Naive thymus-derived CD4-positive, alpha-beta T cell (primary cell): ENCODE measurements around the gene ERGIC1. TPM values are rescaled to one million over a fixed set of nuclear protein-coding genes. Genes with fewer than 3 reads are reported as not detected.
A peak's percentile ranks its signal among the peaks of the same experiment; 100 is the strongest.

Experiments
- ATAC-seq: fragments of 150-1000 bp; cut with Tn5 transposase; 2 replicates; pipeline ENCODE4 v1.10.0; 2021; ENCODE audit warnings: mild to moderate bottlenecking, moderate library complexity
- CTCF ChIA-PET: fragments of 350-600 bp; sonication (Branson Sonifier 250); formaldehyde crosslinking; loops from one replicate; lab custom pipeline; 2021; ENCODE audit warnings: antibody characterized with exemption; lab: Charles Lee
- POLR2A ChIA-PET: fragments of 350-600 bp; sonication (Branson Sonifier 250); formaldehyde crosslinking; loops from one replicate; lab custom pipeline; 2021; ENCODE audit warnings: antibody characterized with exemption, inconsistent platforms; lab: Charles Lee
- DNase-seq, 9 donors: peaks; one replicate each; pipeline versions ENCODE4 v3.0.0 to v3.0.0-alpha.2; 2020 to 2022; ENCODE audit warnings: mixed read lengths in 1 of 9
- H3K27ac ChIP-seq: one replicate; pipeline ENCODE4 v1.7.0; 2013; ENCODE audit warnings: mild to moderate bottlenecking, low read depth, low read length, moderate library complexity
- H3K27me3 ChIP-seq, 2 donors: one replicate each; pipeline ENCODE4 v1.7.0; 2013; ENCODE audit warnings: low read length in 2 of 2, mild to moderate bottlenecking in 2 of 2, moderate library complexity in 2 of 2; ENCODE audit not compliant: control insufficient read depth in 2 of 2, insufficient read depth in 2 of 2
- H3K36me3 ChIP-seq, 3 experiments: 1 replicate in 2 of 3; 2 replicates in 1 of 3; pipeline ENCODE4 v1.7.0; 2013; ENCODE audit warnings: low read length in 3 of 3, mild to moderate bottlenecking in 3 of 3, moderate library complexity in 1 of 3; ENCODE audit not compliant: insufficient read depth in 3 of 3, control insufficient read depth in 2 of 3
- H3K4me1 ChIP-seq, 2 donors: one replicate each; pipeline ENCODE4 v1.7.0; 2013; ENCODE audit warnings: low read length in 2 of 2, mild to moderate bottlenecking in 2 of 2, moderate library complexity in 1 of 2; ENCODE audit not compliant: control insufficient read depth in 2 of 2, insufficient read depth in 2 of 2
- H3K4me3 ChIP-seq: 2 replicates; pipeline ENCODE4 v1.7.0; 2013; ENCODE audit warnings: mild to moderate bottlenecking, low read length
- H3K9me3 ChIP-seq, 3 experiments: 1 replicate in 2 of 3; 2 replicates in 1 of 3; pipeline ENCODE4 v1.7.0; 2013; ENCODE audit warnings: low read length in 3 of 3; ENCODE audit not compliant: control insufficient read depth in 2 of 3
- H3K27ac Mint-ChIP-seq, 9 donors: one replicate each; pipeline ENCODE4 v1.8.0; 2020 to 2022; ENCODE audit warnings: mixed read lengths in 9 of 9, mild to moderate bottlenecking in 8 of 9, moderate library complexity in 5 of 9, inconsistent platforms in 2 of 9
- H3K27me3 Mint-ChIP-seq, 5 donors: one replicate each; pipeline ENCODE4 v1.8.0; 2021 to 2022; ENCODE audit warnings: mixed read lengths in 5 of 5, mild to moderate bottlenecking in 1 of 5
- H3K36me3 Mint-ChIP-seq, 5 donors: one replicate each; pipeline ENCODE4 v1.8.0; 2020 to 2022; ENCODE audit warnings: mixed read lengths in 5 of 5, mild to moderate bottlenecking in 3 of 5, inconsistent platforms in 1 of 5
- H3K4me1 Mint-ChIP-seq, 7 donors: one replicate each; pipeline ENCODE4 v1.8.0; 2020 to 2022; ENCODE audit warnings: mixed read lengths in 7 of 7, mild to moderate bottlenecking in 3 of 7, inconsistent platforms in 1 of 7
- H3K4me3 Mint-ChIP-seq, 10 donors: one replicate each; pipeline ENCODE4 v1.8.0; 2020 to 2022; ENCODE audit warnings: mild to moderate bottlenecking in 10 of 10, mixed read lengths in 10 of 10, moderate library complexity in 6 of 10, inconsistent platforms in 2 of 10
- H3K9me3 Mint-ChIP-seq, 11 donors: one replicate each; pipeline ENCODE4 v1.8.0; 2020 to 2022; ENCODE audit warnings: mixed read lengths in 11 of 11, mild to moderate bottlenecking in 4 of 11, inconsistent platforms in 1 of 11, moderate library complexity in 1 of 11
- intact Hi-C, 2 donors: fragments of 100-400 bp; cut with micrococcal nuclease; formaldehyde crosslinking; loops; one replicate each; pipeline ENCODE4 v1.15.1; 2023
- polyA plus RNA-seq, 2 donors: library from polyadenylated mRNA; unstranded; fragments of 300-500 nt; fragmentation: Illumina TruSeq; gene quantifications; one replicate each; pipeline ENCODE4 v1.2.3, GENCODE V29; 2021
- total RNA-seq, 6 experiments: library from RNA in 5 of 6; stranded (reverse) in 5 of 6; gene quantifications; 1 replicate in 5 of 6; 2 replicates in 1 of 6; pipeline ENCODE4 v1.2.3 and lab custom pipeline; 2021 to 2026

Gene ERGIC1
- total and polyA plus RNA-seq, 7 experiments from 2014 or later = 18.3 to 71.3 (median 50.0) TPM

GRCh38 chr5:172853355-172853975 lies 19.4 kb downstream of the ERGIC1 start:
- no peak for ATAC-seq
- Mint-ChIP-seq H3K27me3 (no peaks in the 10 kb centered on the region), H3K4me3 (no peak overlapping the region), H3K27ac (peak overlapping the region in 4 of 9 donors; percentile 41 to 69 (median 58)), H3K4me1 (peaks cover 32 to 72% (median 62%) of the 10 kb centered on the region in 7 donors), H3K36me3 (peaks cover 0 to 16% (median 8%) of the 10 kb centered on the region in 5 donors), H3K9me3 (no peaks in the 10 kb centered on the region)
- ChIA-PET POLR2A (no interaction called here), CTCF (no interaction called here)
- Histone ChIP-seq H3K4me1 (peaks cover 11 to 17% of the 10 kb centered on the region in 2 donors), H3K27ac (no peak overlapping the region), H3K4me3 (no peak overlapping the region), H3K27me3 (no peaks in the 10 kb centered on the region), H3K9me3 (no peaks in the 10 kb centered on the region), H3K36me3 (no peaks in the 10 kb centered on the region)
- intact Hi-C loops = no loop called here
- no peak for DNase-seq

DNA sequence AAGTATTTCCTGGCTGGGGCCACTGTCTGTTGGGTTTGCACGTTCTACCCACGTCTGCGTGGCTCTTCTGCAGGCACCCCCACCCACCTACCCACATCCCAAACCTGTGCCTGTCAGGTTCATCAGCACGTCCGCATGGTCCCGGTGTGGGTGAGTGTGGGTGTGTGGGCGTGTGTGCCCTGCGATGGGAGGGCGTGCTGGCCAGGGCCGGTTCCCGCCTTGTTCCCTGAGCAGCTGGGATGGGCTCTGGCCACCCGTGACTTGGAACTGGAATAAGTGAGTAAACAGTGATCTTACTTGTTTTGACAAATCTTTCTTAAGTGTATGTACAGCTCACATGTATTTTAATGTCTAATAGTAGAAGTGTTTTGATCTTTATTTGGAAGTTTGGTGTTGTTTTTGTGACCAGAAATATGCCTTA lies 20.4 kb downstream of the ERGIC1 start:
- H3K4me1 Mint-ChIP-seq = peaks cover 23 to 62% (median 56%) of the 10 kb centered on the region in 7 donors
- Histone ChIP-seq H3K27me3 (no peaks in the 10 kb centered on the region), H3K4me1 (peaks cover 11 to 17% of the 10 kb centered on the region in 2 donors), H3K4me3 (no peak overlapping the region), H3K36me3 (no peaks in the 10 kb centered on the region), H3K27ac (no peak overlapping the region), H3K9me3 (no peaks in the 10 kb centered on the region)
- ATAC-seq (peak; percentile 66), DNase-seq (peak in 4 of 9 donors; percentile 16 to 28 (median 24))
- H3K9me3 Mint-ChIP-seq = no peaks in the 10 kb centered on the region
- POLR2A ChIA-PET = no interaction called here
- H3K4me3 Mint-ChIP-seq = peak overlapping the region in 2 of 10 donors; percentile 8 to 21
- no peaks in the 10 kb centered on the region for H3K27me3 Mint-ChIP-seq
- H3K36me3 Mint-ChIP-seq = peaks cover 0 to 16% (median 8%) of the 10 kb centered on the region in 5 donors
- intact Hi-C loops = no loop called here
- H3K27ac Mint-ChIP-seq = peak overlapping the region; percentile 16 to 84 (median 60)
- CTCF ChIA-PET = no interaction called here

DNA sequence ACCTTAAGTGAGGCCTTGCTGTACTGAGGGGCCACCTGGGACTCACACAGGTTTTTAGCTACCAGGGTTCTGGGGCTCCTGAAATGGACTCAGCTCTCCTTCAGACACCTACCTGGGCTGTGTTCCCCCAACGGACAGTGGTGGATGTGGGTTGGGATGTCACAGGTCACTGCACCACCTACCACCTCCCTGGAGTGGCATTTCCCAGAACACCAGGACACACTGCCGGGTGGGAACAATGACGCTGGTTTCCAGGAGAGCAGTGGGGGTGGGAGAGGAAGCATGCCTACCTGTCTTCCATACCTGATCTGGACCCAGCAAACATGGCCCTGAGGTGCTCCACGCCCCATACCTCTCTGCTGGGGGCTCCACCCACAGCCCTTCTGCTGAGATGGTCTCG lies 20.9 kb downstream of the ERGIC1 start:
- peak overlapping the region in 8 of 9 donors; percentile 16 to 84 (median 60) for H3K27ac Mint-ChIP-seq
- intact Hi-C loops = no loop called here
- ATAC-seq = no peak
- no peaks in the 10 kb centered on the region for H3K9me3 Mint-ChIP-seq
- Histone ChIP-seq H3K36me3 (no peaks in the 10 kb centered on the region), H3K27ac (no peak overlapping the region), H3K4me3 (no peak overlapping the region), H3K9me3 (no peaks in the 10 kb centered on the region), H3K4me1 (peaks cover 11 to 18% of the 10 kb centered on the region in 2 donors), H3K27me3 (no peaks in the 10 kb centered on the region)
- DNase-seq = no peak
- POLR2A ChIA-PET = no interaction called here
- CTCF ChIA-PET = no interaction called here
- H3K4me3 Mint-ChIP-seq = no peak overlapping the region
- no peaks in the 10 kb centered on the region for H3K27me3 Mint-ChIP-seq
- peaks cover 21 to 60% (median 54%) of the 10 kb centered on the region in 7 donors for H3K4me1 Mint-ChIP-seq
- peaks cover 0 to 16% (median 8%) of the 10 kb centered on the region in 5 donors for H3K36me3 Mint-ChIP-seq

DNA sequence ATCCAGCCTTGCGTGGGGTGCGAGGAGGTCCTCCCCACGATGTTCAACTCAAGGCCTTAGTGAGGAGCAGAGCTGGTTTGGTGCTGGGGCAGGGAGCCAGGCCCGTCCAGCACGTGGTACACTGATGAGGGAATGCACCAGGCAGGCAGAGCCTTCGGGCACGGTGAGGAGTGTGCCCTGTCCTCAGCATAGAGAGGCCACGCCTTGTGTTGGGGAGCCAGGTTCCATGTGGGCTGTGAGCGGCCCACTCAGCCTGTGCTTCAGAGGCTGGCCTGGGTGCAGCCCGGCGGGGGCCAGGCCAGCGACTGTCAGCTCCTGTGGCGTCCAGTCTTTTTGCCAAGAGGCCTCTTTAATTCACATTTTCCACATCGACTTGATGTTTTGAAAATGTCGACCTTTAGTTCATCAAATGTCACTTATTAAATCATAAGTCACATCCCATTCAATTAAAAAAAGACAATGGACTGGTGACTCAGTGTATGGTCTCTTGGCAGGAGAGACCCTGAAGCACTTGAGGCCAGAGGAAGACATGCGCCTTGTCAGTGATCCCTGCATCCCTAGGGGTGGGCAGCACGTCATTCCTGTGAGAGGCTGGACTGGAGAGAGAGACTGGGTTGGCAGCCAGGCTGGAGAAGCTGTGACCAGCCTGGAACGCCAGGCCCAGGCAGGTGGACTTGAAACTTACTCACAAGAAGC lies 21.7 kb downstream of the ERGIC1 start:
- Histone ChIP-seq H3K27ac (no peak overlapping the region), H3K27me3 (no peaks in the 10 kb centered on the region), H3K36me3 (no peaks in the 10 kb centered on the region), H3K9me3 (no peaks in the 10 kb centered on the region), H3K4me3 (no peak overlapping the region), H3K4me1 (peaks cover 11 to 23% of the 10 kb centered on the region in 2 donors)
- H3K9me3 Mint-ChIP-seq = no peaks in the 10 kb centered on the region
- ChIA-PET CTCF (no interaction called here), POLR2A (no interaction called here)
- peaks cover 0 to 16% (median 8%) of the 10 kb centered on the region in 5 donors for H3K36me3 Mint-ChIP-seq
- no peaks in the 10 kb centered on the region for H3K27me3 Mint-ChIP-seq
- H3K27ac Mint-ChIP-seq = peak overlapping the region in 4 of 9 donors; percentile 19 to 83 (median 48)
- peak overlapping the region in 1 of 10 donors; percentile 30 for H3K4me3 Mint-ChIP-seq
- DNase-seq (no peak), ATAC-seq (no peak)
- intact Hi-C loops = no loop called here
- peaks cover 21 to 62% (median 56%) of the 10 kb centered on the region in 7 donors for H3K4me1 Mint-ChIP-seq

DNA sequence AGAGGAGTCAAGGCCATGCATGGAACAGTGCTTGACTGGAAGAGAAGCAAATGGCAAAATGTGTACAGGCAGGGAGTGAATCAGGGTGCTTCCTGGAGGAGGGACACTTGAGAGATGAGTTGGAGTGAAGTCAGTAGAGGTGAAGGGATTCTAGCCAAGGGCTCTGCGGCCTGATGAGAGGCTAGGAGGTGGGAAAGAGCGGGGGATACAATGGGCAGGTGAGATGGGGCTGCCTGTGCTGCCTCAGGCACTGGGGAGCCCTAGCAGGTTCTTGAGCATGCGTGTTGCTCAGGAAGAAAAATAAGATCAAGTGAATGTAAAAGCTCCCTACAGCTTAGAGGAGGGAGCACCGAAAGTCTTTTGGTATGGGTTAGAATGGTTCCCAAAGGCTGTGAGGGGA lies 22.3 kb downstream of the ERGIC1 start:
- H3K4me1 ChIP-seq = peaks cover 11 to 23% of the 10 kb centered on the region in 2 donors
- intact Hi-C loops = no loop called here
- peaks cover 0 to 16% (median 8%) of the 10 kb centered on the region in 5 donors for H3K36me3 Mint-ChIP-seq
- H3K27me3 ChIP-seq = no peaks in the 10 kb centered on the region
- H3K9me3 ChIP-seq = no peaks in the 10 kb centered on the region
- peaks cover 23 to 68% (median 60%) of the 10 kb centered on the region in 7 donors for H3K4me1 Mint-ChIP-seq
- no peak for DNase-seq
- CTCF ChIA-PET = no interaction called here
- POLR2A ChIA-PET = no interaction called here
- H3K27ac ChIP-seq = no peak overlapping the region
- no peaks in the 10 kb centered on the region for H3K36me3 ChIP-seq
- no peak overlapping the region for H3K4me3 ChIP-seq
- no peak for ATAC-seq
- H3K27ac Mint-ChIP-seq = peak overlapping the region in 5 of 9 donors; percentile 11 to 83 (median 45)
- H3K4me3 Mint-ChIP-seq = peak overlapping the region in 1 of 10 donors; percentile 30
- no peaks in the 10 kb centered on the region for H3K27me3 Mint-ChIP-seq
- no peaks in the 10 kb centered on the region for H3K9me3 Mint-ChIP-seq

GRCh38 chr5:172857982-172858381 lies 23.9 kb downstream of the ERGIC1 start:
- intact Hi-C loops = no loop called here
- Mint-ChIP-seq H3K9me3 (no peaks in the 10 kb centered on the region), H3K4me3 (no peak overlapping the region), H3K4me1 (peaks cover 23 to 68% (median 60%) of the 10 kb centered on the region in 7 donors), H3K27ac (peak overlapping the region in 2 of 9 donors; percentile 15 to 54), H3K27me3 (no peaks in the 10 kb centered on the region), H3K36me3 (peaks cover 0 to 13% (median 11%) of the 10 kb centered on the region in 5 donors)
- peaks cover 8 to 14% of the 10 kb centered on the region in 2 donors for H3K4me1 ChIP-seq
- POLR2A ChIA-PET = no interaction called here
- ATAC-seq (no peak), DNase-seq (no peak)
- CTCF ChIA-PET = no interaction called here
- no peaks in the 10 kb centered on the region for H3K9me3 ChIP-seq
- H3K4me3 ChIP-seq = no peak overlapping the region
- no peaks in the 10 kb centered on the region for H3K36me3 ChIP-seq
- H3K27ac ChIP-seq = no peak overlapping the region
- no peaks in the 10 kb centered on the region for H3K27me3 ChIP-seq
